Coronary artery (tissue), 2 donors: Measurements from ENCODE around the gene ISM2.

Source experiments
- DNase-seq: peaks from one replicate; pipeline ENCODE4 v3.0.0-alpha.2; 2017; ENCODE audit warnings: low spot score
- H3K27ac ChIP-seq, 2 donors: fragments of 200-600 bp; sonication (generic); one replicate each; pipeline ENCODE4 v1.5.1; 2016 to 2019
- H3K4me3 ChIP-seq: fragments of 200-600 bp; sonication (generic); 2 replicates; pipeline ENCODE4 v1.5.1; 2016; ENCODE audit warnings: mild to moderate bottlenecking, moderate library complexity
- TF ChIP-seq, protein P1 (sequence below): fragments of 200-600 bp; sonication (generic); IDR thresholded peaks from one replicate; pipeline ENCODE4 v1.5.1; 2019; ENCODE audit warnings: antibody characterized with exemption

The ISM2 gene

GRCh38 chr14:77478029-77478428, 20.6 kb downstream of the ISM2 start:
- DNase-seq, result peak; percentile 68

DNA sequence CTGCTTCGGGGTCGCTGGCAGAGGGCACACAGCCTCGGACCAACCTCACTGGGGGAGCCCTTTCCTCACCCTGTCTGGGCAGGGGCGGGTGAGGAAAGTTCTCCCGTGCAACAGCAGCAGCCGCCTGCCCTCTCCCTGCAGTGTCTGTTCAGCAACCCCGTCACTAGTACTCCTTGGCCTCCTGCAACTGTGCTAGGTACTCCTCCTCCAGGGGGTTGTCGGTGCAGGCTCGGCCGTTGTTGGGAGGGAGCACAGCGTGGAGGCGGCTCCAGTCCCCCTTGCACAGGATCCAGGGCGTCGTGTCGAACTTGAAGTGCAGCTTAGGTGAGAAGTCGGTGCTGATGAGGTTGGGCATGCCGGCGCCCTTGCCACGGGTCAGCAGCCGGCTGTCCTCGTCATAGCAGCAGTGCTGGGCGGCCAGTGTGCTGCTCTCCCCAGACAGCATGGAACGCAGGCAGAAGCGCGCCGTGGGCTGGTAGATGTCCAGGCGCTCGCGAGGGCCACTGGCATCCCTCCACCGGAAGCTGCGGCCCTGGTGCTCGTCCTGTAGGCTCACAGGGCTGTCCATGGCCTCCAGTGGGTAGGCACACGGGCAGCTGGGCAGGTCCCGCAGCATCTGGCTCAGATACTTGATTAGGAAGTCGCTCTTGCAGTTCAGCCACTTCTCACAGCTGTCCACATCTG, 23.0 kb downstream of the ISM2 start:
- TF ChIP-seq, protein P1, sequence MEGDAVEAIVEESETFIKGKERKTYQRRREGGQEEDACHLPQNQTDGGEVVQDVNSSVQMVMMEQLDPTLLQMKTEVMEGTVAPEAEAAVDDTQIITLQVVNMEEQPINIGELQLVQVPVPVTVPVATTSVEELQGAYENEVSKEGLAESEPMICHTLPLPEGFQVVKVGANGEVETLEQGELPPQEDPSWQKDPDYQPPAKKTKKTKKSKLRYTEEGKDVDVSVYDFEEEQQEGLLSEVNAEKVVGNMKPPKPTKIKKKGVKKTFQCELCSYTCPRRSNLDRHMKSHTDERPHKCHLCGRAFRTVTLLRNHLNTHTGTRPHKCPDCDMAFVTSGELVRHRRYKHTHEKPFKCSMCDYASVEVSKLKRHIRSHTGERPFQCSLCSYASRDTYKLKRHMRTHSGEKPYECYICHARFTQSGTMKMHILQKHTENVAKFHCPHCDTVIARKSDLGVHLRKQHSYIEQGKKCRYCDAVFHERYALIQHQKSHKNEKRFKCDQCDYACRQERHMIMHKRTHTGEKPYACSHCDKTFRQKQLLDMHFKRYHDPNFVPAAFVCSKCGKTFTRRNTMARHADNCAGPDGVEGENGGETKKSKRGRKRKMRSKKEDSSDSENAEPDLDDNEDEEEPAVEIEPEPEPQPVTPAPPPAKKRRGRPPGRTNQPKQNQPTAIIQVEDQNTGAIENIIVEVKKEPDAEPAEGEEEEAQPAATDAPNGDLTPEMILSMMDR, result no peak
- H3K27ac ChIP-seq, result no peak overlapping the region
- peak; percentile 73 for DNase-seq
- H3K4me3 ChIP-seq, result no peak overlapping the region

More at GRCh38 chr14:77478029-77478428, 20.6 kb downstream of the ISM2 start:
- H3K27ac ChIP-seq, result no peak overlapping the region
- H3K4me3 ChIP-seq, result no peak overlapping the region
- TF ChIP-seq, protein P1, result no peak

GRCh38 chr14:77474479-77475177, 24.0 kb downstream of the ISM2 start:
- TF ChIP-seq, protein P1, result no peak
- H3K4me3 ChIP-seq, result no peak overlapping the region
- DNase-seq, result no peak
- H3K27ac ChIP-seq, result no peak overlapping the region

DNA sequence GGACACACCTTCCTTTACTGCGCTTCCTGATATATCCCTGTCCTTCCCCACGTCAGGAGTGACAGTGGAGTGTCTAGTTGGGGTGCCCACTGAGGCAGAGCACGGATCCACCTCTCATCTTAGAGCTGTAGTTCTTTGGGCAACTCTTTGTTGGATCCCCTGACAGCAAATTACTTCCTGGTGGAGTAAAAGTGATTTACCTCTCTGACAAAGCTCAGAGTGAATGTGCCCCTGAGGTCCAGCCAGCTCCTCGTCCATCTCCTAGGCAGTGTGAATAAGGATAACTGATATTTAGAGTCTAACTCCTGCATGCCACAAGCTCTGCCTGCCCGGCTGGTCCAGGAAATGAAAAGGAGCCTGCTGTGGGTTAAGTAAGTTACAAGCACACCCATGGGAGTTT, 24.7 kb downstream of the ISM2 start:
- DNase-seq, result no peak
- no peak overlapping the region for H3K27ac ChIP-seq
- TF ChIP-seq, protein P1, result no peak
- H3K4me3 ChIP-seq, result no peak overlapping the region

- no peak overlapping the region for H3K27ac ChIP-seq
- TF ChIP-seq, protein P1, result no peak
- no peak for DNase-seq
Observed at GRCh38 chr14:77470224-77470870, 28.3 kb downstream of the ISM2 start.

DNA sequence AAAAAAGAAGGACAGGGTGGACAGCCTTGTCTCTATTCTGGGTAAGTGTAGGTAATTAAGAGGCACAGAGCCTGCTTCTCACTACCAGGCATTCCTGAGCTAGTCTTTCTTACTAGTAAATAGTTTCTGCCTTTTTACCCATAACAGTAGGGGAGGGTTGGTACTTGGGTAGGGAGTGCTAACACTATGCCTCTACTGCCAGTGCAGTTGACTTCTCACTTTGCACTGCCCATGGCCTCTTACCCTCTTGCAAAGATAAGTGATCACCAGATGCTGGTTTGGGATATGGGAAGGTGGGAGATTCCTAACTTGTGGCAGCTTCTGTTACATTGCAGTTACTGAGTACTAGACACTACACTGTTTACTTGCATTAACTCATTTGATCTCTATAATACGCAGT, 29.1 kb downstream of the ISM2 start:
- Histone ChIP-seq H3K27ac (no peak overlapping the region), H3K4me3 (no peak overlapping the region)
- no peak for DNase-seq
- TF ChIP-seq, protein P1, result no peak

More at GRCh38 chr14:77470224-77470870, 28.3 kb downstream of the ISM2 start:
- H3K4me3 ChIP-seq, result no peak overlapping the region
